IPS-NIHi11 (cell line): ENCODE results near the gene AKT1.
"Not testable (repeated sequence)": the region's sequence is repeated elsewhere in the genome, so short reads cannot be mapped to it uniquely, and the experiment has no call there.

Experiments used
- DNase-seq: peaks from one replicate; pipeline ENCODE4 v3.0.0; 2012; ENCODE audit warnings: mixed read lengths, low spot score

The AKT1 gene

DNA sequence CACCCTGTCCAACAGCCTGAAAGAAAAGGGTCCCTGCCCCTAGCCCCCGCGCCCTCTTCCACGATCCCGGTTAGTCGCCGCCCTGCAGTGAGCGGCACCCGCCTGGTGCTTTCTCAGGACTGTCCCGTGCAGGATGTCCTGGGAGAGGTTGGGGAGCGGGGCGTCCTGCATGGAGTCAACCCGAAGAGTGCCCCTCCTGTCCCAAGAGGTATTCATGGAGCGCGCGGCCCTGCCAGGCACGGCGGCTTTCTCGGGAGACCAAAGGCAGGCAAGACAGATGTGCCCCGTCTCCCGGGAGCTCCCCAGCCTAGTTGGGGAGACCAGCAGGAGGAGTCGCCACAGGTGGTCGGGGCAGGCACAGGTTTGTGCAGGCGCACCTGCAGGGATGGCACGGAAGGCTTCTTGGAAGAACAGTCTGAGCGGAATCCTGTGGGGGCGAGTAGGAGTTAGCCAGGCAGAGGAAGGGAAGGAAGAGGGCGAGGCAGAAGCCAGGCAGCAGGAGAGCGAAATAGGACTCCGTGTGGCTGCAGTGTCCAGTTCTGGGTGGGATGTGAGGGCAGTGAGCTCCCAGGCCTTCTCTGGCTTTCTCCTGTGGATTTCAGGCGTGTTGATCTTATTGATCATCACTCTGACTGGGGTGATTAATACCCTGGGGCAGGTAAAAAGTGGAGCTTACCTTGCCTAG, 41.9 kb downstream of the AKT1 start:
- DNase-seq: no peak

DNA sequence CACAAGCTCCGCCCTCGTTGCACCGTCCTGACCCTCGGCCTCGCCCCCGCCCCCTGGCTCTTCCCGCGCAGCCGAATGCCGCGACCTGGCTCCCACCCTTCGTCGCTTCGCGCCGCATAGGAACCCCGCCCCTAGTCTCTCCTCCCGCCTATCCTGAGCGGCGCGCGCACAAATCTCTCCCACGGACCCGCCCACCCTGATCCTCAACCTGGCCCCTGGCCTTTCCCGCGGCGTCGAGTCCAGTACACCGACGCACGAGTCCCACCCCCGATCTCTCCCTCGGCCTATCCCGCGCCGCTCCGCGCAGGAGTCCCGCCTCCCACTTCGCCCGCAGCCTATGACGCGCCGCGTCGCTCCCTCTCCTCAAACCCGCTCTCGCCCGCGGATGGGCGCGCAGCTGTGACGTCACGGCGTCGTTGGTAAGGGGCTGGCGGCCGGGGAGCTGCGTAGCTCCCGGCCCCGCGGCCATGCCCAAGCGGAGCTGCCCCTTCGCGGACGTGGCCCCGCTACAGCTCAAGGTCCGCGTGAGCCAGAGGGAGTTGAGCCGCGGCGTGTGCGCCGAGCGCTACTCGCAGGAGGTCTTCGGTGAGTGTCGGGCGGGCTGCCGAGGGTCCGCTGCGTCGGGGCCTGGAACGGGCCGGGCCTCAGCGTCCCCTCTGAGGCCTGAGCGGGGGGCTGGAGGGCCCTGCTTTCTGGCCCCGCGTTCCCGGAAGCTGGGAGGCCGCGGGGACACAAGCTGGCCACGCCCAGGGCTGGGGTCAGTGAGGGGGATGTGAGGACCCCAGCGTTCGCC, 42.6 kb downstream of the AKT1 start, which contains the start of gene SIVA1:
Gene SIVA1, plus strand, starts transcription at position 413 of the 793 bp plus-strand sequence. Its CDS starts 55 bp downstream, at position 468.
- peak; percentile 100 for DNase-seq

DNA sequence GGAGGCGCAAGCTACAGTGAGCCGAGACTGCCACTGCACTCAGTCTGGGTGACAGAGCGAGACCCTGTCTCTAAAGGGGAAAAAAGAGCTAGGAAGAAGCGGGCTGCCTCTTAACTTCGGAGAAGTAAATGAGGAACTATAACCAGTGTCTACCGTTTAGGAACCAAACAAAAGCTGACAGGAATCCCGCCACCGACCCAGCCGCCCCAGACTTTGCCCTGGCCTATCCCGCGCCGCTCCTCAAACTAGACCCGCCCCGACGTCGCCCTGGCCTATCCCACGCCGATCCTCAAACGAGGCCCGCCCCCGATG, 43.2 kb downstream of the AKT1 start:
- peak; percentile 98 for DNase-seq

DNA sequence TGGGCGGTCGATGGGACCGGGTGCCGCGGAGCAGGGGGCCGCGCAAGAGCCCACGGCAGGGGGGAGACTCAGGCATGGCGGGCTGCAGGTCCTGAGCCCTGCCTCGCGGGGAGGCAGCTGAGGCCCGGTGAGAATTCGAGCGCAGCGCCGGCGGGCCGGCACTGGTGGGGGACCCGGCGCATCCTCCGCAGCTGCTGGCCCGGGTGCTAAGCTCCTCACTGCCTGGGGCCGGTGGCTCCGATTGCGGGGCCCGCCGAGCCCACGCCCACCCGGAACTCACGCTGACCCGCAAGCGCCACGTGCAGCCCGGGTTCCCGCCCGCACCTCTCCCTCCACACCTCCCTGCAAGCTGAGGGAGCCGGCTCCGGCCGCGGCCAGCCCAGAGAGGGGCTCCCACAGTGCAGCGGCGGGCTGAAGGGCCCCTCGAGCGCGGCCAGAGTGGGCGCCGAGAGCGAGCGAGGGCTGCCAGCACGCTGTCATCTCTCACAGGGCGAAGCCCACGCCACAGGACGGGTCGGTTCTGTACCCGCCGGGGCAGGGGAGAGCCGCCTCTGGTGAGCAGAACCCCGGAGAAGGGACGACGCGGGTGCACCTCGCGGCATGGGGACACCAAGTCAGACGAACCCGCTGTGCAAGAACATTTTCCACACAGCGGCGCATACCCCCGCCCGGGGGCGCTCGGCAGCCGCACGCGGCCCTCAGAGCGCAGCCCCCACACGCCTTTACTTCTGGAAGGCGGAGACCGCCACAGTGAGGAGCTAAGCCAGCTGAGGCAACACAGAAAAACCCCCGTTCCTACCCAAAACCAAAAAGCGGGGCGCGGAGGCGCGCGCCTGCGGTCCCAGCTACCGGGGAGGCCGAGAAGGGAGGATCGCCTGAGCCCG, 43.8 kb downstream of the AKT1 start:
- DNase-seq: no peak

DNA sequence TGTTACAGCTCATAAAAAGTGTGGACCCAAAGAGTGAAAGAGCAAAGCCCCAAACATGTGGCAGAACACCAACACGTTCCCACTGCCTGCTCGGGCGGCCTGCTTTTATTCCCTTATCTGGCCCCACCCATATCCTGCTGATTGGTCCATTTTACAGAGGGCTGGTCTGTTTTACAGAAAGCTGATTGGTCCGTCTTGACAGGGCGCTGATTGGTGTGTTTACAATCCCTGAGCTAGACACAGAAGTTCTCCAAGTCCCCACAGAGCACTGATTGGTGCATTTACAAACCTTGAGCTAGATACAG, 44.8 kb downstream of the AKT1 start:
- DNase-seq: not testable (repeated sequence)

DNA sequence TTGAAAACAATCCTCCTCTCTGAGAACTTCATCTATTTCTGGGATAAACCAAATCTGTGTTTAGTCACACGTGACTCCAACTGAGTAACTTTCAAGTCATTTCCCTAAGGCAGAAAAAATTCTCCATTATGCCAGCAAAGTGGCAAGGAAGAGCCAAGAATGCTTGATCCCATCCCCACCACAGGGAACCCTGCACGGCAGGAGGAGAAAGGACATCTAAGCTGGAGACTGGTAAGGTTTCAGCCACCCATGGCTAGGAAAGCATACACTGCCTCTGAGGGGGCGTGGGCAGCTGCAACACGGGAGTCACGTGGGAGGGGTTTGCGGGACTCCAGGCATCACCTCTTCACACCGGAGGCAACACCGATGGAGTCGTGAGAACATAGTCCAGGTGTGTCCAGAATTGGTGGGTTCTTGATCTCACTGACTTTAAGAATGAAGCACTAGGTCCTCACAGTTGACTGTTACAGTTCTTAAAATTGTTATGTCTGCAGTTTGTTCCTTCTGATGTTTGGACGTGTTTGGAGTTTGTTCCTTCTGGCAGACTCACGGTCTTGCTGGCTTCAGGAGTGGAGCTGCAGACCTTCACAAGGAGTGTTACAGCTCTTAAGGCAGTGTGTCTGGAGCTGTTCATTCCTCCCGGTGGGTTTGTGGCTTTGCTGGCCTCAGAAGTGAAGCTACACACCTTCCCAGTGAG, 45.3 kb downstream of the AKT1 start:
- no peak for DNase-seq

DNA sequence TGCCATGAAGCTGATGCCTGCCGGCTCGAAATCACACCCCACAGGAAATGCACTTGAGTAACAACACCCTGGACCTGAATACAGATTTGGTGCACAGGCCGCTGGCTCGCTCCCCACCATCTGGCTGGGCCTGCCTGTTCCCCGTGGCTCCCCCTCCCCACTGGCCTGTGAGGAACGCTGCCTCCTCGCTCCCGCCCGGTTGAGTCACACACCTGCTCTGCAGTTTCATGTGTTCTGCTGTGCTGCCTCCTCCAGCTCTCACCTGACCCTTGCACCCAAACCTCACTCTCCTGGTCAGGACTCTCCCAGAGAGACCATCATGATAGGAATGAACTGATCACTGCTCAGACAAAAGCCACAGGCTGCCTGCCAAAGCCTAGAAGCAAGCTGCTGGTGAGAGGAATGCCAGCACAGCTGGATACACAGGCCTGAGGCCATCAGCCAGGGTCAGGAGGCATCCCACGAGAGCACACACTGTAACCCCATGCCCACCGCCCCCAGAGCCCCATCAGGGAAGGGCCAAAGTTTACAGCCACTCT, 46.4 kb downstream of the AKT1 start:
- no peak for DNase-seq

DNA sequence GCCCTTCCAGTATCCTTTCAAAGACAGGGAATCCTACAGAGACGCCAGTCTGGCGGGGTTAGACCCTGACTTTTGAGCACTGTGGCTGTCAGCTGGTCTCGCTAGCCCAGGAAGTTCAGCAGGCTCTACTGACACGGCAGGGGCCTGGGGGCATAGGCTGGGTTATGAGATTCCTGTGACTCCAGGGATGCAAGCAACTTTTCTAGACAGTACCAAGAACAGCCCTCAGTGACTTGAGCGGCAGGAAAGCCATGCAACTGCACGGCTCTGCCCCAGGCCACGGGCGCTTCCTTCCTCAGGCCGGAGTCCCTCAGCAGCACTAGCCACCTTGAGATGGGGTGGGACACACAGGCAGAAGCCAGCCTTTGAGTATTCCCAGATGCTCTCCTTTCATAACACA, 47.7 kb downstream of the AKT1 start:
- DNase-seq: no peak

DNA sequence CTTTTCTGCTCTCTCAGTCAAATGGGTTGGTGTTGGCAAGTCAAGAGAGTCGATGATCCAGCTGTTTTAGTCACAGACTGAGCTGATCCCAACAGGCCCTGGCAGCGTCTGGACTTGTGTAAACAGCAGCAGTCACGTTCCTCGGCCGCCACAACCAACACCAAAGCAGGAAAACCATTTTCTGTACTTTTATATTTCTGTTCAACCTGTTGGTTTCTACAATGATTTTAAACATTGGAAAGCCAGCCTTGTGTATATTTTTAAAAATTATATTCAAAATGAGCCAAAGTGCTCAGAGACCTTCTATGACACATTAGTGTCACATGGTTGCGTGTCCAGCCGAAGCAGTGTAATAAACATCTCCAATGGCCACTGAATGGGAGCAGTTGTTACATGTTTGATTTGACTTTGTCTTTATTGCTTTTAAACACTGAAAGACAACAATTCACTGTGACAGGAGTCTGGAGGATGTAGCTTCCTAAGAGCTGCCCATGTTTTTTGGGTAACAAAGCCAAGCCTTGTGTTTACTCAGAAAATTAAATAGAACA, 48.5 kb downstream of the AKT1 start:
- DNase-seq: no peak

DNA sequence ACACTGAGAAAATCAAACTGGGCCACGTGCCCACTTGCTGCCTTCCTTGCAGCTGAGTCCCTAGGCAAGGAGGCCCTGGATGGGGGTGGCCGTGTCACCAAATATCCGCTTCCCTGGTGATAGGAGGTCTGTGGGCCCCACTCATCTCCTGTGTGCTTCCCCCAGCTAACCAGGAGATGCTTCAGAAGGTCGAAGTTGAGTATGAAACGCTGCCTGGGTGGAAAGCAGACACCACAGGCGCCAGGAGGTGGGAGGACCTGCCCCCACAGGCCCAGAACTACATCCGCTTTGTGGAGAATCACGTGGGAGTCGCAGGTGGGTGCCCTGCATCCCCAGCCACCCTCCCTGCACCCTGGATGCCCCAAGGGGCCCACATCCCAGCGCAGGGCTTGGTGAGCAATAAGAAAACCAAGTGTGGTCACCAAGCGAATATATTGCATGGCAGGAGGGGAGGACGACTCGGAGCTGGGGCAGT, 49.4 kb downstream of the AKT1 start:
- DNase-seq: no peak

DNA sequence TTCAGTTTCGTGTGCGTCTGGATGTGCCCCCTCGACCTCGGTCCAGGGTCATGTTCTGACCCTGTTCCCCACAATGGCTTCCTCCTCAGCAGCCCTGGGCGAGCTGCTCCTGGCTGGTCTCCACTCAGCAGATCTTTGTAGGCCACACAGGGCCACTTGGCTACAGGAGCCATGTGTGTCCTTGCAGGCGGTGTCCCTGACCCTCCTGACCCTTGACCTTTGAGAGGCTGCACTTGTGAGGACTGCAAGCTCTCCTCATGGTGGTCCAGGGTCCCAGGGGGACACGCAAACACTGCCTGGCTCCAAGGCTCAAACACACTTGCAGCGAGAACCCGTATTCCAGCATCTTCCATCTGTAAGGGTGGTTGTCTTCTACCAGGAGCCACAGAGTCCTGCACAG, 50.1 kb downstream of the AKT1 start:
- DNase-seq: no peak

DNA sequence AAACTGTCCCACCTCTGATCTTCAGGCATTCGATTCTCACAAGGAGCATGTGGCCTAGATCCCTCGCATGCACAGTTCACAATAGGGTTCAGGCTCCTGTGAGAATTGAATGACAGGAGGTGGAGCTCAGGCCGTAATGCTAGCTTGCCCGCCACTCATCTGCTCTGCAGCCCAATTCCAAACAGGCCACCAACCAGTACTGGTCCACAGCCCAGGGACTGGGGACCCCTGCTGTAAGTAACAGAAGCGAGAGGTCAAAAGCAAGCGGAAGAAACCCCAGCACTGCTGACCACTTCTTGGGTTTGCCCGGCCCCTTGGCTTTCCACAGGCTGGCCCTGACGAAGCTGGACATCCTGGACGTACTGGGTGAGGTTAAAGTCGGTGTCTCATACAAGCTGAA, 51.1 kb downstream of the AKT1 start:
- no peak for DNase-seq

DNA sequence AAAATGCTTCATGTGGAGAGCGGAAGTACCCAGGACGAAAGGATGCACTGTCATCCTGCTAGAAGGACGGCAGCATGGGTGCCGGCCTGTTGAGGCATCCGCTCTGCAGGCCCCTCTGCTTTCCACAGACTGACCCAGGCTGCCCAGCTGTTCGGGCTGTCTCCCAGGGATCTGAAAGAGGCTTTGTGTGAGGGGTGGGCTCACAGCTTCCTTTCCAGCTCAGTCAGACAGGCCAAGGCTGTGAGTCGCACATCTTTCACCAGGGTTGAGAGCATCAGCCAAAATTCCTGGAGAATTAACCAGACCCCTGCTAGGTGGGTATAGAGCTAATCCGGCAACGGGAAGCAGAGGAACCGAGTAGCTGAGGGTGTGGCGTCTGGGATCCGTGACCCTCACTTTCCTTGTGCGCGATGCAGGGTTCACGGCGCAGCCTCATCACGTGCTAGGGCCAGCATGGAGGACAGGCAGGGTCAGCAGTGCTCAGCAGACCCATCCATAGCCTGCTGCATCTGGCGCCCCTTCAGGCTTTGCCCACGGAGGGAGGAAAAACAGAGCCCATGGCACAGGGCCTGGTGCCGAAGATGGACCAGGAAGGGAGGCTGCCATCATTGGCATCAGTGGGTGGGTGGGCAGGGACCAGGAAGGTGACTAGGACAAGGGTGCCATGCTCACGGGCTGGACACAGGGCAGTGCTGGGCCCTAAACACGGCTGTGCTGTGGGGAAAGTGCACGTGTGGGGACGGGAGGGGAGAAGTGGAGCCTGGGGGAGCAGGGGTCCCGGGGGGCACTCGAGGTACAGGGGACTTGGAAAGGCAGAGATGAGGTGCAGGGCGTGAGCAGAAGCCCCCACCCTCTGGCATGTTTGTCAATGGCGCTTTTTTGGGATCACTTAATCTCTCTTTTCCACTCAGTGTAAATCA, 51.8 kb downstream of the AKT1 start:
- DNase-seq: no peak

DNA sequence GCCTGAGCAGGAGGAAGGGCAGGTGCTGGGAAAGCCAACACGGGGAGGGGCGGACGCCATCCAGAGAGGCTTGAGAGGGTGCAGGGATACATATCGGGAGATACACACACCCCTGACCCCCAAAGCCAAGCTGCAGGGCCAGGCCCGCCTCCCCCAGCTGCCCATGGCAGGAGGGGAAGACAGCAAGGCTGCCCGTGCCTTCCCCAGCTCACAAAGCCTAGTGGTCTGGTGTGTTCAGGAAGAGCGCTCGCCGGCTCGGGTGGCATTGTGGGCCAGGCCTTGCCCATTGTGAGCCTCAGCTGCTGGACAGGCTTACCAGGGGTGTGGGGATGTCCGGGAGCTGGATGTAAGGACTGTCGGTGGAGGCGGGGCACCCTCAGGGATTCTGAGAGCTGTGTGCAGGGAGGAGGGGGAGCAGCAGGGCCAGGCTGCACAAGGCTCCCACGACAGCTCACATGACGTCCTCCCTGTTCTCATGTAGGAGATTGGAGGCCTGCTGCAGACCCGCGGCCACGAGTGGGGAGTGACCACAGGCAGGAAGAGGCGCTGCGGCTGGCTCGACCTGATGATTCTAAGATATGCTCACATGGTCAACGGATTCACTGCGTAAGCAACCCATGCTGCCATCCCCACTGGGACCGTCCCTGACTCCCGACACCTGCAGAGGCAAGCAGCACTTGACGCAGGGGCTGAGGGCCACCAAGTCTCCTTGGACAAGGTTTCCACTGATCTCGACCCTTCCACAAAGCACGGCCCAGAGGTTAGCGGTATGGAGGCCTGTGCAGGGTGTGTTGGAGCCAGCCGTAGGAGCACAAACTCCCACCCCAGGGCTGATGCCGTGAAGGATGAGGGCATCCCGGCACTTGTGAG, 52.7 kb downstream of the AKT1 start:
- no peak for DNase-seq

DNA sequence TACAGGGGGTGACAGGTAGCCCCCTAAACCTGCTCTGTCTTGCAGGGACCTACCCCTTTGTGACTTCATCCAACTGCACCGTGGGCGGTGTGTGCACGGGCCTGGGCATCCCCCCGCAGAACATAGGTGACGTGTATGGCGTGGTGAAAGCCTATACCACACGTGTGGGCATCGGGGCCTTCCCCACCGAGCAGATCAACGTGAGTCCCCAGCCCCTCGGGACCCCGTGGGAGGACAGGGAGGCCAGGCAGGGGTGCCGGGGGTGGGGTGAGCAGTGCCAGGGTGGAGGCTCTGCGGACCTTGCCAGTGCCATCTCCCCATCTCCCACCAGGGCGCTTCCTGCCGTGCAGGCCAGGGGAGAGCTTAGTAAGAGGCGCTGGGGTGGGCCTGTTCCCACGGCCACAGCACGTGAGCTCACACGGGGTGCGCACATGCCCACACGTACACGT, 53.7 kb downstream of the AKT1 start:
- no peak for DNase-seq

DNA sequence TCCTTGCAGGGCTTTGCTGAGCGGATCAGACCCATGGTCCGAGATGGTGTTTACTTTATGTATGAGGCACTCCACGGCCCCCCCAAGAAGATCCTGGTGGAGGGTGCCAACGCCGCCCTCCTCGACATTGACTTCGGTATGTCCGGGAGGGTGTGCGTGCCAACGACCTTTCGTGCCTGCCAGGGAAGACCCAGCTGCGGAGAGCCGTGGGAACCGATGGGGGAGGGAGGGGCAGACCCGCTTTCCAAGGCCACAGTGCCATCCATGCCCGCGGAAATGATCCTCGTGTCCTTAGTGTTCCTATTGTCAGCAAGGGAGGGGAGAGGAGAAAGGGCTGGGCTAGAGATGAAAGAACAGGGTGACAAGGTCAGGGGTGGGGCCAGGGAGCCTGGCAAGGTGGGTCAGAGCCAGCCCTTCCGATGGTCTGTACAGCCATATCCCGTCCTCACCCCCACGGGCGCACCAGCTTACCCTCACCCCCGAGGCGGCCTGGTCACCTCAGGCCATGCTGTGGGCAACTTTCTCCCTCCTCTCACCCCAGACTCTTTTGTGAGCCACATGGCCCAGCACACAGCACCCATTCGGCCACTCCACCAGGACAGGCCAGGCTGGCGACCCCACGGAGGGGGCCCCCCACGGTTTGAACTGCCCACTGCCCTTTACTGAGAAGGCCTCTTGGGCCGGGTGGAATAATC, 54.3 kb downstream of the AKT1 start:
- no peak for DNase-seq

DNA sequence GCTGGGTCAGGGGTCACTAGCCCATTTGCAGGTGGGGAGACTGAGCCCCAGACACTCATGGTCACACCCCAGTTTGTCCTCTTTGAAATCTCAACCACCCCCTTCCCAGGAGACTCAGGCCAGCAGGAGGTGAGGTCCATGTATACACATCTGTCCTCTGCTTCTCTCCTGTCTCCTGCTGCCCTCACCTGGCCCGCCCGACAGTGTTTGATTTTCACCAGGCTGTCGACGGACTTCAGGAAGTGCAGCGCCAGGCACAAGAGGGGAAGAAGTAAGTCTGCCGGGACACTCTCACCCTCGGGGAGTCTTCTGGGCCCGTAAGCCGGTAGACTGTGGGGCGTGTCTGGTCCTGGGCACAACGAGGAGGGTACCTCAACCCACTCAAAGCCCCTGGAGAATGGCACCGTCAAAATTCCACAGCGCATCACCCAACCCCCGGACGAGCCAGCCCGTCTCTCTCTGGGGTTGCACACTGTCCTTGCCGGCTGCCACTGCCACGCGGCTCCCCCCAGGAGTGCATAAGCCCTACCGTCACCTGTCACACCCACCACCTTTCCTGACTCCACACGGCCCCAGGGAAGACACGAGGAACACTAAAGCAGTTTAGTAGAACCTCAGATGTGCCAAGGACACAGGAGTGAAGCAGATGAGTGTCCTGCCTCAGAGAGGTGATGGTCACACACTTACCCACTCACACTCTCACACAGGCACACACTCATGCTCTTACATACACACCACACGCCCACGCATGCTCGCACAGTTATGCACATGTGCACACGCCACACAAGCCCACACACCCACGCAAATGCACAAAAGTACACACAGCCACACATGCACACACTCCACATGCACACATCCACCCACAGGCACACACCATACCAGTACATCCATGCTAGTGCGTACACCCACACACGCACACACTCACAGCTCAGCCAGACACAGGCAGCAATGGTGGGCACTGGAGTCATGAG, 55.7 kb downstream of the AKT1 start:
- DNase-seq: no peak

DNA sequence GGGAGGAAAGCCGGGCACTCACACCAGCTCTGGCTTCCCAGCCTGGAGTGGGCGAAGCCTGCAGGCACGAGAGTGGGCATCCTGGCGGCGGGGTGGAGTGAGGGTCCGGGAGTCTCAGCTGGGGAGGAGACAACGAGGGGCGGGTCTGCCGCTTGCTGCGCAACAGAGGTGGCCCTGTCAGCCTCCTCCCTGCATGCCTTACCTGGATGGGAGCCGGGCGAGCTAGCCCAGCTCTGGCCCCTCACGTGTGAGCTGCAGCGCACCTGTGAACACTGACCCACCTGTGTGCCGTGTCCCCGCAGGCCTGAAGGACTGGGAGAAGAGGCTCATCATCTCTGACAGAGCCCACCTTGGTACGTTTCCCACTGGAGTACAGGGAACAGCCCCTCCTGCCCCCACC, 56.5 kb downstream of the AKT1 start:
- no peak for DNase-seq
